GM21367 (cell line): ENCODE measurements around the gene DPM1.
"Not testable (repeated sequence)": the region's sequence is repeated elsewhere in the genome, so short reads cannot be mapped to it uniquely, and the experiment has no call there.

Source experiments
- ATAC-seq: cut with Tn5 transposase; IDR thresholded peaks from one replicate; pipeline ENCODE4 v1.9.1; 2021; ENCODE audit not compliant: unreplicated experiment

DPM1 gene

DNA sequence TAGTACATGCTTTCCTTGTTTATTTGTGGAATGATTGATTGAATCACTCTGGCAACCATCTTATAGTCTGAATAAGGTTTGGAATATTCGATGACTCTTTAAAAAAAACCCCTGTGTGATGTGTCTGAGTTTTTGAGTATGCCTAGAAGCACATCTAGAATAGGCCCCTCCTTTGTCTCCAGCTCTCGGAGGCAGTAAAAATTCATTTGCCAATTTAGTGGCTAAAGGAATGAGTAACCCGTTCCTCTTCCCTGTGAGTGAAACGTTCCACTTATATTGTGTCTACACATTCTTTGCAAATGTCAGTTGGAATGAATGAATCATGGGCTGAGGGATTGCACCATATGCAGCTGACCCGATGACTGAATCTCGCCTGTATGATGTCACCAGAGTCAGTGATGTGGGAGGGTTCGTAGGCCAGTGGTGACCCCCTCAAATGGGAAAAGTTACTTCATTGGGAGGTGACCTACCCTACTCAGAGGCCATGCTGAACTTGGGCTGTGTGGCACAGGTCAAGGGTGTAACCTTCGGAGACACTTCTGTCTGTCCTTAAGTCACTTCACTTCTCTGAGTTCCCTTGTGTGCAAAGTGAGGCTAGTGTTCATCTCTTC lies 21.8 kb upstream of the DPM1 start:
- ATAC-seq = no peak

DNA sequence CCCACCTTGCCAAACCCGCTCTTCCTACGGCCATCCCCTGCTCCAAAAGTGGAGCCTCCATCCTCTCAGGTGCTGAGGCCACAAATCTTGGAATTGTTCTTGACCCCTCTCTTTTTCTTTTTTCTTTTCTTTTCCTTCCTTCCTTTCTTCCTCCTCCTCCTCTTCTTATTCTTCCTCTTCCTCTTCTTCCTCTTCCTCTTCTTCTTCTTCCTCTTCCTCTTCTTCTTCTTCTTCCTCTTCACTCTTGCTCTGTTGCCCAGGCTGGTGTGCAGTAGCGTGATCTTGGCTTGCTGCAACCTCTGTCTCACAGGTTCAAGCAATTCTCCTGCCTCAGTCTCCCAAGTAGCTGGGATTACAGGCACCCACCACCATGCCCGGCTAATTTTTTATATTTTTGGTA lies 20.2 kb upstream of the DPM1 start:
- not testable (repeated sequence) for ATAC-seq

DNA sequence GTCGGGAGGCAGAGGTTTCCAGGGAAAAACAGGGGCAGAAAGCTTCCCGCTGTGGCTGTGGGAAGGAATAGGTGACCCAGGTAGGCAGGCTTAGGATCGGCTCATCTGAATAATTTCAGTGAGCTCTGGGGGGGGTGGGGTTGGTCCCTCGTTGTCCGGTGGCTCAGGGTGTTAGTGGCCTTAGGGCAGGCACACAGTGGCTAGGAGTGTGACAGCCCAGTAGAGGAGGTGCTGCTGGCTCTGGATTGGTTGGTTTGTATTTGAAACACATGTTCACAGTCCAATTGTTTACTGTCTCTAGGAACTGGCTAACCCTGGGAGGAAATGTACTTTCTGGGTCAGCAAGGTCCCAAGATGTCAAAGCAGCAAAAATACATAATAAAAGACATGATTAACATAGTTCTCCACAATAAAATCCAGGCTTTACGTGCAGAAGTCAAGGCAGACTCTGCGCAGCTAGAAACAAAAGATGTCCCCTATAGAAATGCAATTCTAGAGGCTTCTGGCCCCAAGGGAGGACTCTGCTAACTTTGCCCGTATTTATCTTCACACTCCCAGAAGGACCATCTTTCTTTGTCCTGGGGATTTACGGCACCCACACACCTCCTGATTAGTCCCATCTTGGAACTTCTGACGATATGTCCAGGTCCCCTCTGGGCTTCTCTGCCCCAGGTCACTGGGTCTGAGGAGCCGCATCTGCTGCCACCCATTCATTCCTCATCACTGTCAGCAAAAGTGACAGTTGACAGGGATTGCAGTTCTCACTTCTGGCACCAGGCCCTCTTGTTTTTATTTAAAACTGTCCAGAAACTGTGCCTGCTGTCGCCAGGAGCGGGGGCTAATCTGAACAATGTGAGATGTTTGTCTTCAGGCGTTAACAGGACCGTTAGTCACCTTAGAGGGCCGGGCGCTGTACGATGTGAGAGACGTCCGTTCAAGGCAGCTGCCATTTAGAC lies 19.0 kb upstream of the DPM1 start:
- ATAC-seq = no peak

DNA sequence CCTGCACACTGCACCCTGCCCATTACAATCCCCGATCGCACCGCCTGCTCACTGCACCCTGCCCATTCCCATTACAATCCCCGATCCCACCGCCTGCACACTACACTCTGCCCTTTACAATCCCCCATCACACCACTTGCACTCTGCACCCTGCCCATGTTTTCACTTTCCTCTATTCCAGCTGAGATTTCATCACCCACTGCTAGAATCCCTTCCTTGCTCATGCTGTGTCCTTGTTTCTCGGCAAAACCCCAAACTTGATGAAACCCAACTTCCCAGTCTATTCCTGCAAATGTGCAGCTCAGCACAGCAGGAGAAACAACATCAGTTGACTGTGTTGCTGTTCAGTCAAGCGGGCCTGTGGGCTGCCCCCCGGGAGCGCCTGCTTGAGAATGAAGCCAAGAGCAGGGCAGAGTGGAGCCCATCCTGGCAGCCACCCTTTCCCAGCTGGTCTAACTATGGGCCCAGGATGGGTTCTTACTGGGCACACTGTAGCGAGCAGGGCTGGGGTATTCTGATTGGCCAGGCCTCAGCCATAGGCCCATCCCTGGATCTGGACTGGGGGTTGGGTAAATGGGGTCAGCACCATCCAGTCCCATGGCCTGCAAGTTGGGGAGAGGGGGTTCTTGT lies 17.5 kb upstream of the DPM1 start:
- no peak for ATAC-seq

DNA sequence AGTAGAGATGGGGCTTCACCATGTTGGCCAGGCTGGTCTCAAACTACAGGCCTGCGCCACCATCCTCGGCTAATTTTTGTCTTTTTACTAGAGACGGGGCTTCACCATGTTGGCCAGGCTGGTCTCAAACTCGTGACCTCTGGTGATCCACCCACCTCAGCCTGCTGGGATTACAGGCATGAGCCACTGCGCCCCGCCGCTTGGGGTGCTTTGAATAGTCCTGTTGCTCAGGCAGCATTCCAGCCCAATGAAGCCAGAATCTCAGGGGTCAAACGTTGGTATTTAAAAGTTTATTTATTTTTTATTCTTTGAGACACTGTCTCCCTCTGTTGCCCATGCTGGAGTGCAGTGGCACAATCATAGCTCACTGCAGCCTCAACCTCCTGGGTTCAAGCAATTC lies 11.6 kb upstream of the DPM1 start:
- no peak for ATAC-seq

DNA sequence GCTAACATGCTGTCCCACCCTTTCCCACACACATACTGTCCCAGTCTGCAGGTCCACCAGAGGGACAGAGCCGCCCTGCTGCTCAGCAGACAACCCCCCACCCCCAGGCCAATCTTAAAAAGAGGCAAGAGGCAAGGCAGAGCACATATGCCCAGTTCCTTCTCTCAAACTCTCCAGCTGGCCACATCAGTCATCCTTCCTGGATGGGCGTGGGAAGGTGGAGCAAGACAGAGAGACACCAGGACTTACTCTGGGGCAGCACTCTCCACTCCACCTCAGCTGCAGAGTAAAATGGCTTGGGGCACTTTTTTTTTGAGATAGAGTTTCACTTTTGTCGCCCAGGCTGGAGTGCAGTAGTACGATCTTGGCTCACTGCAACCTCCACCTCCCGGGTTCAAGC lies 11.1 kb upstream of the DPM1 start:
- ATAC-seq = no peak

DNA sequence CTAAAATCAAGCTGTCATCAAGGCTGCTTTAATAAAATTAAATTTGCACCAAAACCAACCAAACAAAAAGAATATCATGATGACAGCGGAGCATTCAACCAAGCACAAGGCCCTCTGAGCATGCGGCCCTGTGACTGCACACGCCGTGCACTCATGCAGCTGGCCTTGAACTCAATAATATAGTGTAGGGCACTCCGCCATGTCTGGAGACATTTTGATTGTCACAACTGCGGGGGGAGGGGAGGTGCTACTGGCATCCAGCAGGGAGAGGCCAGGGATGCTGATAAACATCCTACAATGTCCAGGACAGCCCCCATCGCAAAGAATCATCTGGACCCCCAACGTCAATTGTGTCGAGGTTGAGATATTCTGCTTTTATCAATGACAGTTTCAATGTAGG lies 10.0 kb upstream of the DPM1 start:
- ATAC-seq = no peak

DNA sequence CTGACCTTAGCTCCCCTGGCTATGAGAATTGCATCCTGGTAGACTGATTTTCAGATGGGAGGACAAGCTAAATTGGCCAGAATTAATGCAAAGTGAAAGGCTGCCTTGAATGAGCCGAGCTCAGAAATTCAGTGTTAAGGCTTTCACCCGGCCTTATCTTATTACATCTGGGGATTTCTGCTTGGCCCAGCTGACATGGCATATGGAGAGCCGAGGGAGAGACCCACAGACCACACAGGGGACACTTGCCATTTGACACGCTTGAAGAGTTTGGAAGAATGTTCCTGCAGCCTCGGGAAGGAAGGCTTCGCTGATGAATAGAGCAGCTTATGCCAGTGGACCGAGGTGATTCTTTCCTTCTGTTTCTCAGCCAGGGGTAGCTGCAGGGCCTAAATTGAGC lies 9.3 kb upstream of the DPM1 start:
- ATAC-seq = no peak

DNA sequence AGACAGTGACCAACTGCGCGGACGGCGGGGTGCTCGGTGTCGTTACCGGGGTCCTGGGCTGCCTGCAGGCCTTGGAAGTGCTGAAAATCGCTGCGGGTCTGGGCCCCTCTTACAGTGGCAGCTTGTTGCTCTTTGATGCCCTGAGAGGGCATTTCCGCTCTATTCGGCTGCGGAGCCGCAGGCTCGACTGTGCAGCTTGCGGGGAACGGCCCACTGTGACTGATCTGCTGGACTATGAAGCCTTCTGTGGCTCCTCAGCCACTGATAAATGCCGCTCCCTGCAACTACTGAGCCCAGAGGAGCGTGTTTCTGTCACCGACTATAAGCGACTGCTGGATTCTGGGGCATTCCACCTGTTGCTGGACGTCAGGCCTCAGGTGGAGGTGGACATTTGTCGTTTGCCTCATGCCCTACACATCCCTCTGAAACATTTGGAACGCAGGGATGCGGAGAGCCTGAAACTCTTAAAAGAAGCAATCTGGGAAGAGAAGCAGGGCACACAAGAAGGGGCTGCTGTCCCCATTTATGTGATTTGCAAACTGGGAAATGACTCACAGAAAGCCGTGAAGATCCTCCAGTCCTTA lies 1.3 kb upstream of the DPM1 start:
- no peak for ATAC-seq

DNA sequence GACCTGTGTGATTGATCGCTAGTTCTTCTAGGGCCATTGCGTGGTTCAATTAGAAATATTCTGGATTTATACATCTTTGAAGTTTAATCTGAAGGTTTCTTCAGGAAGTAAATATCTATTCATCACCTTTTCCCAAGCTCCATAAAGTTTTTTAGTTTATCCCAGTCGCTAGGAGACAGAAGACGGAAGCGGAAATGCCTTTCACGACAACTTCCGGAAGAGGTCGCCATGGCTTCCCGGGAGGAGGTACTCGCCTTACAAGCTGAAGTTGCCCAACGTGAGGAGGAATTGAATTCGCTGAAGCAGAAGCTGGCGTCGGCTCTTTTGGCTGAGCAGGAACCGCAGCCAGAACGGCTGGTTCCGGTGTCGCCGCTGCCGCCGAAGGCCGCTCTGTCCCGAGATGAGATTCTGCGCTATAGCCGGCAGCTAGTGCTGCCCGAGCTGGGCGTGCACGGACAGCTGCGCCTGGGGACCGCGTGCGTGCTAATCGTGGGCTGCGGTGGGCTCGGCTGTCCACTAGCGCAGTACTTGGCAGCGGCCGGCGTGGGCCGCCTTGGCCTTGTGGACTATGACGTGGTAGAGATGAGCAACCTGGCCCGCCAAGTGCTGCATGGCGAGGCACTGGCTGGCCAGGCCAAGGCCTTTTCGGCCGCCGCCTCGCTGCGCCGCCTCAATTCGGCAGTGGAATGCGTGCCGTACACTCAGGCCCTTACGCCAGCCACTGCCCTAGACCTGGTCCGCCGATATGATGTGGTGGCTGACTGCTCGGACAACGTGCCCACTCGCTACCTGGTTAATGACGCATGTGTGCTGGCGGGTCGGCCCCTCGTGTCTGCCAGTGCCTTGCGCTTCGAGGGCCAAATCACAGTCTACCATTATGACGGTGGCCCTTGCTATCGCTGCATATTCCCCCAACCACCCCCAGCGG lies 547 bp upstream of the DPM1 start, which contains the start of gene MOCS3:
MOCS3 (plus strand) TSS at position 204 of the 928 bp plus-strand sequence; CDS start at position 229, 25 bp downstream.
- ATAC-seq = peak; percentile 70

DNA sequence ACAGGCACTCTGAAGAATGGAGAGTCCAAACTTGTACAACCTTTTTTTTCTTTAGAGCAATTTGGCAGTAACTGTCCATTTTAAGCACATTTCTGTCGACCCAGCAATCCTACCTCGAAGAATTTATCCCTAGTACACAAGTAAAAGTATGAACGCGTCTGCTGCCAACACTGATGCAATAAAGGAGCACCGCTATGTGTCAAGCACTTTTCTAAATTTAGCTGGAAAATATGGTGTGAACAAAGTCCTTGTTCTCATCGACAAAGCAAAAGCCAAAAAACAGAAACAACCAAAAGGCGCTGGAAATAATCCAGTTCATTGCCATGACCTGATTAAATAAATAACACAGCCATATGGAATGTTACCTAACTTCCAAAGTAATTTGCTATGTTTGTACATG lies 1.1 kb downstream of the DPM1 start:
- ATAC-seq = no peak

DNA sequence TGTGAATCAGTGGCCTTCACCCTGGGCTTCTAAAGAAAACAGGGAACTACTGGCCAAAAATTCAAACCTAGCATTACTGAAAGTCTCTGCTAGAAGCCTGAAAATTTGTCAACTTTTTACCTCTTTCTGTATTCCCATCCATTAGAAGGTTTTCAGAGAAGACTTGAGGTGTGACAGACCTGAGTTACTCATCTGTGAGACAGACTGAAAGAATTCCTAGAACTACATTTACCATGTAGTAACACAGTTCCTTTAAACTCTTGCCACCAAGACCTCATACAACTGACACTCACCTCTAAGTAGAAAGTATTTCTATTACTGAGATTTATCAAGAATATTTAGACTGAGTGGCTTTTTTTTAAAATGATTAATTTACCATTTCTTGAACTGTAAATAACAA lies 4.5 kb downstream of the DPM1 start:
- no peak for ATAC-seq

DNA sequence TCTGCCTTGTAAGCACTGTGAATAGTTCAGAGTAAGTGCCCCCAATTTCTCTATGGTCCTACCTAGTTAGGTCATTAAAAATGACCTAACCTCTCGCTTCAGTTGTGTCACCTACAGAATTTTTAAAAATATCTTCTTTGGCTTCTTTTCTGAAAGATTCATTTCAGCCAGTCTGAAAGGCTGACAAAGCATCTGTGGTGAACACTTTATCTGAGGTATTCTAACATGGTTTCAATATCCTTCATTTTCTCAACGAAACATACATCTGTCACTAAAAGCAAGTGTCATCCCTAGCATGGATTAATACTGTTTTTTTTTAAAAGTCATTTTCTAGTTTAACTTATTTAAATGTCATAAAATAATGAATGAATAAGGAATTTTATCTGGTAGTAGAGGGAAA lies 5.1 kb downstream of the DPM1 start:
- ATAC-seq = no peak

DNA sequence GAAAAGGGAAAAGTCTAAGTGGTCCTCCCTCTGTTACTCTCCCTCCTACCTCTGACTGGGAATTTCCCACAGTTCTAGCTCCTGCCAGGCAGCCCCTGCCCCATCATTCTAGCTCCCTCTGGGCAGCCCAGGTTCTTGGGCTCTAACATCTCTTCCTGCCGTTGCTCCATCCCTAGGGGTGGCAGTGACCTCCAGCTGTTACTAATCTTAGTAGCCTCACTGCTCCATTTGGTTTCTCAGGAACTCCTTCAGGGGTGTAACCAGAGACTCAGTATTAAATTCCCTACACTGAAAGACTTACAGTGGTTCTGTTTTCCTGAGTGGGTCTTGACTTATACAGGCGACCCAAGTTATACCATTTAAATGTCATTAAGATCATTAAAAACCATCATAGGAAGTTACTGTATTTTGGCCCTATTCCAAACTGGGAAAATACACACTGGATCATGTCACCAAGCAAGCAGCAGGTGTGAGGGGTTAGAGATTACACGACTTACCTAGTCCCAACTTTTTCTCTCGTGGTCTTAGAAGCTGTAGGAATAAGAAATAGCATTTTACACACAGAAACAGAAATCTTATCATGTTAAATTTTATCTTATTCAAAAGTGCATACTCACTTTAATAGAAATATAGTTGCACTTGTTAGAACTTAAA lies 10.1 kb downstream of the DPM1 start:
- ATAC-seq = no peak

DNA sequence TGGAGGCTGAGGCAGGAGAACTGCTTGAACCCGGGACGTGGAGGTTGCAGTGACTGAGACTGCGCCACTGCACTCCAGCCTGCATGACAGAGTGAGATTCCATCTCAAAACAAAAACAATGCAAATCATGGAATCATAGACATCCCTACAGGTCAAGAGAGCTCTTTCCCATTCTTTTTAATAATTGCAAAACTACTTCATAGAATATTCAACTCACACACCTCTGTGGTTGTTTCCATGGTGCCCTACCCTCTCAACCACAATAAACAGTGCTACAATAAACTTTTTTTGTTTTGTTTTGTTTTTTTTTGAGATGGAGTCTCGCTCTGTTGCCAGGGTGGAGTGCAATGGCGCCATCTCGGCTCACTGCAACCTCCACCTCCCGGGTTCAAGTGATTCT lies 15.3 kb downstream of the DPM1 start:
- ATAC-seq = no peak

DNA sequence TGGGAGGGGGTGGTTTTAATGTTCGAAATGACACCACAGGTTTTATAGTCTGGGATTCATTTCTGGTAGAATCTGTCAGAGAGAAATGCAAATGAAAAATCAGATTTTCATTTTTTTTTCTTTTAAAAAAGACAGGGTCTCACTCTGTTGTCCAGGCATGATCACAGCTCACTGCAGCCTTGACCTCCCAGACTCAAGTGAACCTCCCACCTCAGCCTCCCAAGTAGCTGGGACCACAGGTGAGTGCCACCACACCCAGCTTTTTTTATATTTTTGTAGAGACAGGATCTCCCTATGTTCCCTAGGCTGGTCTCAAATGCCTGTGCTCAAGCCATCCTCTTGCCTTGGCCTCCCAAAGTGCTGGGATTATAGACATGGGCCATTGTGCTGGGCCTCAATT lies 24.7 kb downstream of the DPM1 start:
- ATAC-seq = no peak

DNA sequence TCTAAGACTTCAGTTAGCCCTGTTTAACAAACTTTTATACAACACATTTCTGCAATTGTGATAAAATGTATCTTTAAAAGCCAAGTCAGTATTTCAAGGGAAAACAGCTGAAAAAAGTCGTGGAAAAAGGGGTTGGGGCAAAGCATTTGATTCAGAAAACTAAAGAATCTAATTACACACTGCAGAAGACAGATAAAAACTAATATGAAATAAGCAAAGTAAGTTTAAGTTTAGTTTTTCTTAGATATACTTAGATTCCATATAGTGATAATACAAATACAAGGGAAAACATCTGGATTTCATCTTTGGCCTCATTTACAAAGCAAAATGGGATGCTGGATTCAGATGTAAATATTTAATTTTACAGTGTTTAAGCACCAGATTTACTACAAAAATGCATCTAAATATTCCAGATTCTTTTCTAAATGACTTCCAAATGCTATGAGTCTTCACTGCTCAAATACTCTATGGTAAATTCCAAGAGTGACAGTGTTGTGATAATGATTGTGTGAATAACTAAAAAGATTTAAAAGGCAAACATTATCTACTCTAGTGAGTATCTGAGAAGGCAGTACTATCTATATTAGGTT lies 25.5 kb downstream of the DPM1 start:
- no peak for ATAC-seq

DNA sequence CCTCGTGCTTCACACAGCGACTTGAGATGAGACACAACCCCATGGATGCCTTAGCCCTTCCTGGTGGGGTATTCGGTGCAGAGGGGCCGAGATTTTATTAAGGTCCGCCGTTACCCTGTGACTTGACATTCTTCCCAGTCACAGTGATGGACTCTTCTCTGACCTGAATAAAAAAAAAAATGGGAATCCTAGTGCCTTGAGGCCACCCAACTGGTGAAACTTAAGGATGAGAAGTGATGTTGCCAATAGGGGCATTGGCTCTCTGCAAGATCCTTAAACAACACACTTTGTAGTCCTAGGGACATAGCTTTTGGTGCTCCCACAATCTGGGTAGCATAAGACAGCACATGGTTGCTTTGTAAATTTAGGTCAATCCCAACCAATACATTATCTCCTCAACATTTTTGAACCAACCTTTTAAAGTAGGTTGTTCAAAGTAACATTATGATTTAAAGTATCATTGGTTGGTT lies 26.3 kb downstream of the DPM1 start:
- no peak for ATAC-seq

DNA sequence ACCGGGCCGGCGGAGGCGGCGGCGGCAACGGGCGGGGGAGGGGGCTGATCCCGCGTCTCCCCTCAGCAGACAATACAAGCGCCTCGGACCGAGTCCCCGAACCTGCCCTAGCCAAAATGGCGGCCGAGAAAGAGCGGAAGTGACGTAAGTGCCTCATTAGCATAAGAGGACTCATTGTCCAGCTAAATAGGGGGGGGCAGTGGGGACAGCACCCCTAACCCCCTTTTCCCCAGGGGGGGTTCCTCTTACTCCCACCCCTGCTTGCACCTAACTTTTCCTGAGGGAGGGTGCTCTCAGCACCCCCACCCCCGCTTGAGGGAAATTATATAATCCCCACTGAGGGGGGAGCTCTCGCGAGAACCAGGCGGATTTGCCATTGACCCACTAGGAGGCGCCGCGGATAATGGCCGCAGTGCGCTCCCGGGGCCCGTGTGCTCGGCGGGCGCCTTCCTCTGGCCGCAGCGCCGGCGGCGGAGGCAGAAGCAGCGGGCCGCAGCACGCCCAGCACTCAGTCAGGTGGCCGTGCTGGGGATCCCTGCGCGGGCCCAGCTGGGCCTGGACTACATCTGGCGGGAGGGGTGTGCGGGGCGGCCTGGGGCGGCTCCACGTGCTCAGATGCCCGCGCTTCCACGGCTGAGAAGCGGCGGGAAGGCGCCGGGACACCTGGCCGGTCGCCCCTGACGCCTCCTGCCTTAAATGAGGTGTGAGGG lies 26.9 kb downstream of the DPM1 start, which contains the start of gene ADNP:
ADNP (minus strand) TSS at position 132 of the 710 bp plus-strand sequence. CDS start 27,441 bp downstream, outside the sequence.
- peak; percentile 46 for ATAC-seq
